NOMO-1 (cell line): ENCODE results near the gene HSPA14.
"Not testable (repeated sequence)": the region's sequence is repeated elsewhere in the genome, so short reads cannot be mapped to it uniquely, and the experiment has no call there.

Experiments
- DNase-seq, 2 experiments: peaks; one replicate each; lab custom pipeline; 2025; ENCODE audit not compliant: unreplicated experiment in 2 of 2; lab: John Stamatoyannopoulos, UW

HSPA14 gene

DNA sequence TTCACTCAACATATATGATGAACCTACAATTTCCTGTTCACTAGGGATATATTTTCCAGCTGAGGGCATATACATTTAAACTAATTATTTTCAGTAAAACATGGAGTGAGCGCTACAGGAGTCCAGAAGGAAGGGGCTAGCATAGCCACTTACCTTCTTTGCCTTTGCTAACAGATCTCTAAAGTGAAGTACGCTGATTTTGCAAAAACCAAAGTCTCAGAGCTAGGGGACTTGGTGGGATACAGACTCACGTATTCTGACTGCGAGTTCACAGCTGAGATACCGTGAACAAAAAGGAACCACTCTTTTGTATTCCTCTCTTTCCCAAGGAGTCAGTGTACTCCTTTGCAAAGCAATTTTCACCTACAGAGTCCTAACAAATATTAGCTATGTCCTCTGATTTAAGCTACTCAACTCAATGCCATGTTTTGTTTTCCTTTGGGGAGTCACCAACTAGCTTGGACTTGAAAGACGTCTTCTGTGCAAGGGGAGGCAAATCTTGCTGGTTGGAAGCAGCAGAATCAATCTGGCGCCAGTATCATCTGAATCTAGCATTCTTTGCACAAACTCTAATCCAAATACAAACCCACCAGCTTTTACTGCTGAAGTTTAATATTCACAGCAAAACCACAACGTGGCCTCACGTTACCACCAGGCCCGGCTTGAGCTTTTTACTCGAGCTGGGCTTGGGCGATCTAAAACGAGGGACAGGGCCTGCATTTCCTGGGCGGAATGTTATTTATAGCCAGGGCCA lies 926 bp upstream of the HSPA14 start:
- no peak for DNase-seq

DNA sequence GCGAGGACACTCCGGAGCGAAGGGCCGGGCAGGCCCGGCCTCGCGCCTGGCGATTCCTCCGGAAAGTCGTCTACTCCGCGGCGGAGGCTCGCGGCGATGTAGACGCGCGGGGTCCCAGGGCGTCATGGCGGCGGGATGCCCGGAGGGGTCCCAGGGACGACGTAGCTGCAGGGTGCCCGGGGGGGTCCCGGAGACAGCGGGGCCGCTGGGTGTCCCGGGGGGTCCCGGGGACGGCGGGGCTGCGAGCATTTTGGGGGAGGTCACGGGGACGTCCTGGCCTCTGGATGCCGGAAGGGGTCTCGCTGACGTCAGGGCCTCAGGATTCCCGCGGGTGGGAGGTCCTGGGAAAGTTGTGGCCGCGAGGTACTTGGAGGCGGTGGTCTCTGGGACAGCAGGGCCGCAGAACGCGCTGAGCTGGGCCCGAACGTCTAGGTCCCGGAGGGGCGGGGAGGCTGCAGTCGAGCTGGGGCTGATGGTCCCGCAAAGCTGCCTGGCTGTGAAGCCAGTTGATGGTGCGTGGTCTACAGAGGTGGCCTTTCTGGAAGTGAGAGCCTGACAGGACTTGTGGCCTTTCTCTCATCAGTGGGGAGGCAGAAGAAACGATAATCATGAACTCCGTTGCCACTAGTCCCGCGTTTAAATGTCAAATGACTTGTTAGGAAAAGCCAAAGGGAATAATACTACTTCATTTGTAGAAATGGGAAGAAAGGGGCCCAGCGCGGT lies 637 bp downstream of the HSPA14 start:
- peak in 1 of 2 experiments; percentile 8 for DNase-seq

- DNase-seq: no peak
Observed at GRCh38 chr10:14839305-14839695, 1.2 kb downstream of the HSPA14 start.

DNA sequence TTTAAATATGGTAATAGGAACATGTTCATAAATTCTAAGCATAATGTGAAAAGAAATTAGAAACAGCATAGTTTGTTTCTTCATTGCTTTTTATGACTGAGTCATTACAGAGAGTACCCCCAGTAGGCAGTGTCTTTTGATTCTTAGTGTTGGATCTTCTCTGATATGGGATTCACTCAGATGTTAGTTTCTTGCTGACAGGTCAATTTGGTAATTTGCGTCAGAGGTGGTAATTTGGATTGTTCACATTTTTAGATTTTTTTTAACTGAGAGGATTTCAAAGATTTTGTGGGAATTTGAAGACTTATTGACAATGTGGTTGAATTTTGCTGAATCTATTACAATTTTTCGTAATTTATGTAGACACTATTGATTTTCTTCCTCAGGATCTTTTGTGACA lies 2.1 kb downstream of the HSPA14 start:
- no peak for DNase-seq

- no peak for DNase-seq
Observed at GRCh38 chr10:14843327-14843988, 5.4 kb downstream of the HSPA14 start.

GRCh38 chr10:14844948-14845347 lies 6.8 kb downstream of the HSPA14 start:
- DNase-seq: no peak

DNA sequence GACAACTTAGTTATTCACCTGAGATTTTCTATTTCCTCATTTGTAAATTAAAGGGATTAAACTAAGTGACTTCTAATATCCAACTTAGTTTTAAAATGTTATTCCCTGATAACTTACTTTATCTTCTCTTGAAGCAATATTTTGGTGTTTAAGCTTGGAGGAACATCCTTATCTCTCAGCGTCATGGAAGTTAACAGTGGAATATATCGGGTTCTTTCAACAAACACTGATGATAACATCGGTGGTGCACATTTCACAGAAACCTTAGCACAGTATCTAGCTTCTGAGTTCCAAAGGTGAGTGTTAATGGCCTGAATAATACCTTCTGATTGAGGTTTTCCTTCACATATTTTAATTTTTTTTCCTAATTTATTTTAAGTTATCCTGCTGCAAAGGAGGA lies 14.1 kb downstream of the HSPA14 start:
- no peak for DNase-seq

DNA sequence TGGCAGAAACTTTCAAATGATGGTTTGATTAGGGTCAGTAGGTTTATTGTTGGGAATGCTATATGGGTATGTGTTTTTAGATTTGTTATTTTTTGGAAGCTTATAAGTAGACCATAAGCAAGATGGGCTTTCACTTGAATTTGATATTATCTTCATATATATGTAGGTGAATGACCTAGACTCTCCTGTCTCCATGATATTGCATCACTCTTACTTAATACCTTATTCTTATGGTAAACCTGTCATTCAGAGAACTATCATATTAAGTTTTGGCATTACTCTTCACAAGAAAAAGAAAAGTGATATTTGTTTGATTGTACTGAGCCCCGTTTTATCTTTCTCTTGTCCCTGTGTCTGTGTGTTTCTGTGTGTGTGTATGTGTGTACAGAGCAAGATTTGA lies 17.3 kb downstream of the HSPA14 start:
- DNase-seq: no peak

DNA sequence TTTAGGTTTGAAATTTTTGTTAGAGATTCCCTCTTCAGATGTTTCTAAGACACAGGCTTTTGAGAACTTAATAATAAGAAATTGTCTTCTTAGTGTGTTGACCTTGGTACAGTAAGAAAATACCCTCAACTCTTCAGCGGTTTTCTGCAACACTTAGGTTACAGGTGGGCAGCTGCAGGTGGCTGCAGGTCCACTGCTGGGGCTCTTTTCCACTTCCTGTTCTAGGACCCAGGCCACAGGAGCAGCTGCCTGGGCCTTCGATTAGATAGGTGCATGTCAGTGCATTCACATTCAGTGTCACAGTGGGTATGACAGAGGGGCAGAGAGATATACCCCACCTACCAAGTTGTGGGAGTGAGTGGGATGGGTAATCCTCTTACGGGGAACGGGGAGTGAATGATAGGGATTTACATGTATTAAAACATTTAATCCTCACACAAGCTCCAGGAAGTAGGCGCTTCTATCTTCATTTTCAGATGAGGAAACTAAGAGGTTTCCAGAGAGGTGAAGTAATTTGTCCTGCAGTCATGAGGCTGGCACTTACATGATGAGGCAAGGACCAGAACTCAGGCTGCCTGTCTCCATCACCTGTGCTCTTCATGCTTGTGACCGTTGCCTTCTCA lies 20.3 kb downstream of the HSPA14 start:
- DNase-seq: no peak

DNA sequence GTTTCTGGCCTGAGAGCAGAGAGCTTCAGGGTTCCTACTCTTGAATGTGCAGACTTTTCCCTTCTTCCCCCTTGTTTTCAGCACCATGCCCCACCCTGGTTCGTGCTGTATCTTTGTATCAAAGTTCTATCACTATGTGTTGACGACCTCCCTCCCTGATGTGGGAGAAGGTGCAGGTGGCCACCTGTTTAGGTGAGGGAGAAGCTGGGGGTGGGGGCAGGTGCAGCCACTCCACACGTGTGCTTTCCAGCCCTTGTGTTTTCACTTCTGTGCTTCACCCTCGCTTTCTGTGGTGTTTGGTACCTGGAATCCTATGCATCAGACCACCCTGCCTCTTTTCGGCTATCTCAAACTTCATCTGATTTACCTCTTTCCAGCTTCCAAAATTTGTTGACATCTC lies 20.9 kb downstream of the HSPA14 start:
- no peak for DNase-seq

DNA sequence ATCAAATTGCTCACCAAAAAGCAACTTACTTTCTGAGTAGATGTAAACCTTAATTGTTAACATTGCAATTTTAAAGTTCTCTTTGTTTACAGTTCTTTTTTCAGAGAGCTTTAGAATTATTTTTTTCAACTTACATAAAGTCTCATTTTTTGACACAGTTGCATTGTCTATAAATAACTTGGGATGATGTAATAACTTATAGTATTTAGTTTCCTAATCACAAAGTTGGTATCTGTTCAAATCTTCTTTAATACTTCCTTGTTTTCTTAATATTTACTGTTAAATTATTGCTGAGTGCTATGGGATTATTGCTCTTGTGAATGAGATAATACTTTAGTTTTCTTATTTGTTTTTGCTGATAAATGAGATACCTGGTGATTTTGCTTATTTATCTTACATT lies 21.7 kb downstream of the HSPA14 start:
- DNase-seq: no peak

GRCh38 chr10:14860791-14861190 lies 22.7 kb downstream of the HSPA14 start:
- no peak for DNase-seq

DNA sequence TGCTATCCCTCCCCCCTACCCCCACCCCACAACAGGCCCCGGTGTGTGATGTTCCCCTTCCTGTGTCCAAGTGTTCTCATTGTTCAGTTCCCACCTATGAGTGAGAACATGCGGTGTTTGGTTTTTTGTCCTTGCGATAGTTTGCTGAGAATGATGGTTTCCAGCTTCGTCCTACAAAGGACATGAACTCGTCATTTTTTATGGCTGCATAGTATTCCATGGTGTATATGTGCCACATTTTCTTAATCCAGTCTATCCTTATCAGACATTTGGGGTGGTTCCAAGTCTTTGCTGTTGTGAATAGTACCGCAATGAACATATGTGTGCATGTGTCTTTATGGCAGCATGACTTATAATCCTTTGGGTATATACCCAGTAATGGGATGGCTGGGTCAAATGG lies 26.4 kb downstream of the HSPA14 start:
- not testable (repeated sequence) for DNase-seq

GRCh38 chr10:14864871-14865270 lies 26.8 kb downstream of the HSPA14 start:
- DNase-seq: not testable (repeated sequence)

GRCh38 chr10:14873090-14873760 lies 35.1 kb downstream of the HSPA14 start:
- no peak for DNase-seq

- DNase-seq: no peak
Observed at GRCh38 chr10:14875941-14876340, 37.8 kb downstream of the HSPA14 start.

DNA sequence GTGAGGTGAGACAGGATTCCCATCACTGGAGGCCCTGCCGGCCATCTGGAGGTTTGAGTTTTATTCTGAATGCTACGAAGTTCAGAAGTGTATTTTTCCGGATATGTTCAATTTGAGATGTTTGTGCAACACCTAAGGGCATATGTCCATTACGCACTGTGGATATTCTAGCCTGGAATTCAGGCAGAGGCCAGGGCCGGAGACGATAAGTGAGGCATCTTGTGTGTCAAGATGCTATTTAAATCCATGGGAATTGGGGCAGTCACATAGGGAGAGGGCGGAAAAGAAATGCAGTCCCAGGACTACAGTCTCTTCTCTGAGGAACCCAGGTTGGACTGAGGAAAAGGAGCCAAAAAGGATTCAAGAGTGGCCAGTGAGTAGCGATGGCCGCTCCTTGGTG lies 38.7 kb downstream of the HSPA14 start:
- no peak for DNase-seq

- DNase-seq: peak; percentile 90 to 96
Observed at GRCh38 chr10:14878266-14879123, 40.4 kb downstream of the HSPA14 start, which contains the start of gene SUV39H2. TSS of gene SUV39H2 (plus strand) at chr10:14878866. CDS start at chr10:14878889, 23 bp downstream.

DNA sequence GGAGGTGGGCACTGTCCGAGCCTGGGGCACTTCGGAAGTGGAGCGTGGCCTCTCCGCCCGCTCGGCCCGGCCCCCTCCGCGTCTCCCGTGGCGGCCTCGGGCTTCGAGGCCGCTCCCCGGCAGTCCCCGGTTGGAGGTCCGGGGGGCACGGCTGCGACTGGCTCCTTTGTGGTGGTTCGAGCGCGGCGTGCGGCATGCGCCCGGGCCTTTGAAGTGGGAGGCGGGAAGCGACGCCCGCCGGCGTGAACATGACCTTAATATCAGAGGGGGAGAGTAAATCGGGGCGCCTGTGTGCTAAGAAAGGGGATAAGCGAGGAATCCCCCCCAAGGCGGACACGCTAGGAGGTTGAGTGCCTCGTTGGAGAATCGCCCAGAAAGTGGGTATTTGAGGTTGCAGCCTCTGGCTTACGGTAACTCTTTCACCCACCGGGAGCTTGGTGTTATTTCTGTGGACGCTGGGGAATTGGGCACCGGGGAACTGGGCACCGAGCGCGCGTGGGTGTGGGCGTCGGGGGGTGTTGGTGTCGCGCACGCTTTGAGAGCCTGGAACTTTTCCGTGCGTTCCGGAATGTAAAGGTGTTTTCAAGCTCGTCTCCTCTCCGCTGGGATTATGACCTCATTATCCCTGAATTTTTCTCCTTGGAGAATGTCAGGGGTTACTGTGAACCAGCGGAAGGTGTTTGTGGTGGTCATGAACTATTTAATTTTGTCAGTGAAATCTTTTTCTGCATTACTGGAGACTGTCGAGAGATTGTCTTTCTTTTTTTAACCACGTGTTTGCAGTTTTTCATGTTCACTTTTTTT lies 41.2 kb downstream of the HSPA14 start:
- DNase-seq: no peak
